Mesodermal cell (in vitro differentiated cells): ENCODE data around the gene SRPK3.

Experiments
- H3K27ac ChIP-seq: 2 replicates; pipeline ENCODE4 v1.7.0; 2013; ENCODE audit warnings: mild to moderate bottlenecking, low read depth, low read length, moderate library complexity; ENCODE audit not compliant: severe bottlenecking
- H3K36me3 ChIP-seq: 2 replicates; pipeline ENCODE4 v1.7.1; 2013; ENCODE audit warnings: mild to moderate bottlenecking, low read length, moderate library complexity; ENCODE audit not compliant: control insufficient read depth, insufficient read depth
- H3K4me1 ChIP-seq: one replicate; pipeline ENCODE4 v1.7.1; 2013; ENCODE audit warnings: mild to moderate bottlenecking, low read length; ENCODE audit not compliant: insufficient read depth, control insufficient read depth, poor library complexity, severe bottlenecking
- H3K4me3 ChIP-seq: 2 replicates; pipeline ENCODE4 v1.7.0; 2013; ENCODE audit warnings: low read length, control low read depth, mild to moderate bottlenecking; ENCODE audit not compliant: insufficient read depth, poor library complexity, severe bottlenecking; ENCODE audit errors: extremely low read depth
- H3K9me3 ChIP-seq: 2 replicates; pipeline ENCODE4 v1.7.1; 2013; ENCODE audit warnings: mild to moderate bottlenecking, low read length, moderate library complexity; ENCODE audit not compliant: control insufficient read depth
- WGBS, 2 experiments: methylation state at CpG; one replicate each; pipeline ENCODE4 v1.1.5; 2013; ENCODE audit warnings: missing lambda C conversion rate in 2 of 2; ENCODE audit not compliant: insufficient coverage in 2 of 2; 5-methylcytosine and 5-hydroxymethylcytosine counted together

SRPK3 gene

GRCh38 chrX:153803211-153804099 is 22.6 kb downstream of the SRPK3 start:
- Histone ChIP-seq H3K36me3 (peaks cover 5% of the 10 kb centered on the region), H3K9me3 (no peaks in the 10 kb centered on the region), H3K27ac (no peak overlapping the region), H3K4me3 (no peak overlapping the region), H3K4me1 (no peaks in the 10 kb centered on the region)
- 94 to 98% methylated on average over 35 to 44 of the region's 87 CpGs for WGBS, 2 experiments

- H3K4me3 ChIP-seq, result no peak overlapping the region
- WGBS, 2 experiments, result 95 to 98% methylated on average over 16 to 20 of the region's 34 CpGs
- H3K27ac ChIP-seq, result no peak overlapping the region
- no peaks in the 10 kb centered on the region for H3K4me1 ChIP-seq
- no peaks in the 10 kb centered on the region for H3K9me3 ChIP-seq
- H3K36me3 ChIP-seq, result no peaks in the 10 kb centered on the region
Measured at GRCh38 chrX:153804100-153804595, 23.3 kb downstream of the SRPK3 start.

- H3K36me3 ChIP-seq, result no peaks in the 10 kb centered on the region
- H3K27ac ChIP-seq, result no peak overlapping the region
- H3K9me3 ChIP-seq, result no peaks in the 10 kb centered on the region
- H3K4me1 ChIP-seq, result no peaks in the 10 kb centered on the region
- no peak overlapping the region for H3K4me3 ChIP-seq
- 90 to 100% methylated on average over 2 to 21 of the region's 25 CpGs for WGBS, 2 experiments
Measured at GRCh38 chrX:153804621-153805020, 23.8 kb downstream of the SRPK3 start.

GRCh38 chrX:153805436-153805835 is 24.6 kb downstream of the SRPK3 start:
- 94 to 99% methylated on average over 8 to 13 of the region's 13 CpGs for WGBS, 2 experiments

DNA sequence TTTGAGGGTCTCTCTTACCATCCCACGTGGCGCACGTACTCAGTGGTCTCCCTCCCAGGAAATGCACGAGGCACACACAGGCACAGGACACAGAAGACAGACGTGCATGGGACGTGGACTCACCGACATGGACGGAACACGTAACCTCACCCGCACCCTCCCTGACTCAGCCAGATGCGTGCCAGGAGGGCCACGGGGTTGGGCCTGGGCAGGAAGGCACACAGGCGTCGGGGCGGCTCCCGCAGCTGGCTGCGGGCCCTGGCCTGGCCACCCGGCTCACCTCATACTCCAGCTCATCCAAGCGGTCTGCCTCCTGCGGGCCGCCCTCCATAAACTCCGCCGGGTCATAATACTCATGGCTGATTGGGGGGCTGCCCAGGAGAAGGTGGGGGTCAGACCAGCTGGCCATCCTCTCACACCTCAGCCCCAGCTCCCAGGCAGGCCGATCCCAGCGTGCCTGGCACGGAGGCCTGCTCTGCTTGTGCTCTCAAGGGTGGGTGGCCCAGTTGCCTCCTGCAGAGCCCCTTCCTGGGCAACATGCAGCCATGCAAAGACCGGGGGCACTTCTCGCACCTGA is 26.2 kb downstream of the SRPK3 start:
- 97 to 100% methylated on average over 5 to 18 of the region's 28 CpGs for WGBS, 2 experiments
- Histone ChIP-seq H3K4me1 (no peaks in the 10 kb centered on the region), H3K36me3 (no peaks in the 10 kb centered on the region), H3K9me3 (no peaks in the 10 kb centered on the region), H3K27ac (no peak overlapping the region), H3K4me3 (no peak overlapping the region)

More at GRCh38 chrX:153805436-153805835, 24.6 kb downstream of the SRPK3 start:
- no peak overlapping the region for H3K4me3 ChIP-seq
- H3K9me3 ChIP-seq, result no peaks in the 10 kb centered on the region
- no peaks in the 10 kb centered on the region for H3K4me1 ChIP-seq
- no peaks in the 10 kb centered on the region for H3K36me3 ChIP-seq
- H3K27ac ChIP-seq, result no peak overlapping the region

DNA sequence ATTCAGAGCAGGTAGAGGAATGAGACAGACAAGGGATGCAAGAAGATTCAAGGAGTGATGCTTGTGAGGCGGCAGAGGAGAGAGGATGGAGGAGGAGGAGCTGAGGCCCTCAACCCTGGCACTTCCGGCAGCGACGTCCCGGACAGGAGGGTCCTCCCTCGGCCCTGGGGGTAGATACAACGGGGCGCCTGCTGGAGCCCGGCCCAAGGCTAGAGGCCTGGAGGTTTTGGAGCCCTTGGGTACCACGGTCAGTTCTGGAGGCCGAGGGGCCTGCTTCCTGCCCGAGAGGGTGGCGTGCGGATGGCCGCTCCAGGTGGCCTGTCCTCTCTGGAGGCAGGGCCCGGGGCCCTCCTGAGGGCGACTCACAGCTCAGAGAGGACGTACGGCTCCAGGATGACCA is 27.1 kb downstream of the SRPK3 start:
- H3K4me1 ChIP-seq, result no peaks in the 10 kb centered on the region
- no peaks in the 10 kb centered on the region for H3K9me3 ChIP-seq
- no peaks in the 10 kb centered on the region for H3K36me3 ChIP-seq
- WGBS, 2 experiments, result 98 to 100% methylated on average over 2 to 18 of the region's 19 CpGs
- H3K27ac ChIP-seq, result no peak overlapping the region
- H3K4me3 ChIP-seq, result no peak overlapping the region

DNA sequence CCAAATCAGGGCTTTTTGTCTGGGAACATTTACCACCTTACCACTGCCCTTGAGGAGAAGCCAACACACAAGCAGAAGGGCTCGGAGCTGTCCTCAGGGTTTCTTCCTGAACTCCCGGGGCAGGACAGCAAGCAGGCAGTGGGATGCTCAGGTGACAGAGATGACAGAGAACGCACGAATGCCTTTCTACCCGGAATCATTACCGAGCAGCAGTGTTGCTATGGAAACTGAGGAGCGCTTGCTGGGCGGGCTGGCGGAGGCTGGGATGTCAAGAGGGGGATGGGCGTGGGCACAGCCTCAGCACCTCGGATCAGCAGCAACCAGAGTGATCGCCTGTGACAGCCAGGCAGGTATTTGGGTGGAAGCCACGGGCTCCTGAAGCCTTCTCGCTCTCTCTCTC is 31.4 kb downstream of the SRPK3 start:
- WGBS, 2 experiments, result 60 to 67% methylated on average over 1 to 11 of the region's 14 CpGs
- H3K27ac ChIP-seq, result no peak overlapping the region

GRCh38 chrX:153813161-153813560 is 32.3 kb downstream of the SRPK3 start:
- H3K9me3 ChIP-seq, result no peaks in the 10 kb centered on the region
- H3K36me3 ChIP-seq, result no peaks in the 10 kb centered on the region
- no peak overlapping the region for H3K4me3 ChIP-seq
- H3K27ac ChIP-seq, result no peak overlapping the region
- WGBS, 2 experiments, result 94 to 100% methylated on average over 2 to 3 of the region's 5 CpGs
- no peaks in the 10 kb centered on the region for H3K4me1 ChIP-seq

More for the DNA sequence above, 31.4 kb downstream of the SRPK3 start:
- Histone ChIP-seq H3K36me3 (no peaks in the 10 kb centered on the region), H3K9me3 (no peaks in the 10 kb centered on the region), H3K4me3 (no peak overlapping the region), H3K4me1 (no peaks in the 10 kb centered on the region)

DNA sequence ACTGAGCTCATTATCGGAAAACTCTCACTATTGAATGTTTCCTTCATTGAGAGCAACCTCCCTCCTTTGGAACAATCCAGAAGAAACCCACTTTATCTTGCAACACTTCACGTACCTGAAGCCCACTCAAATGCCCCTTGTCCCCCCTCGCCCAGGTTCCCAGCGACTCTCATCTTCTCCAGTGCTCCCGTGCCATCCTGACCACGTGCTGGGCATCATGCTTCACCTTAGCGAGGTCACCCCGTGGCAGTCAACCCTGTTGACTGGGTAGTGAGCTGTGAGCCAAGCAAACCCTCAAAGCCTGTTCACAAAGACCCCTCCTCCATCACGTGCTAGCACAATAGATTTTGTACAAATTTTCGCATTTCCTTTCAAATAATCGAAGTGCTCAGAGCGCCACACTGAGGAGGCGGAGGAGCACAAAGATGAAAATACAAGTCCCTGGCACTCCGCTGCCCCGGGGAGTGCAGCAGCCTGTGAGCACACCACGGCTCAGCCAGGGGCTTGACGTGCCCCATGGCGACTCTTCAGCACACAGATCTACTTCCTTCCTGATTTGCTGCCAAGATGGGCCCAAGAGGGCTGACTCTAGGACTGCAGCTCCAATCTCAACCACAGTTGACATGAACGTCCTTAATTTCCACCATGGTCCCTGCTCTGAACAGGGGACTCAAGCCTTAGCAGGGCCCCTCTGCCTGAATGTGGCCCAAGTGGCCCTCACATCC is 33.9 kb downstream of the SRPK3 start:
- Histone ChIP-seq H3K27ac (no peak overlapping the region), H3K36me3 (no peaks in the 10 kb centered on the region), H3K4me3 (no peak overlapping the region), H3K4me1 (no peaks in the 10 kb centered on the region), H3K9me3 (no peaks in the 10 kb centered on the region)
- 94% methylated on average over 9 to 14 of the region's 19 CpGs for WGBS, 2 experiments

- Histone ChIP-seq H3K4me1 (peaks cover 3% of the 10 kb centered on the region), H3K36me3 (no peaks in the 10 kb centered on the region), H3K4me3 (no peak overlapping the region), H3K9me3 (no peaks in the 10 kb centered on the region), H3K27ac (no peak overlapping the region)
- 87% methylated on average over 13 to 17 of the region's 25 CpGs for WGBS, 2 experiments
Measured at GRCh38 chrX:153816831-153817690, 36.2 kb downstream of the SRPK3 start.
